GM18508 (cell line): Measurements from ENCODE around the gene SORCS3.
A peak's percentile ranks its signal among the peaks of the same experiment; 100 is the strongest.

ENCODE experiments used
- ATAC-seq: cut with Tn5 transposase; IDR thresholded peaks from one replicate; pipeline ENCODE4 v1.9.1; 2021; ENCODE audit warnings: moderate number of reproducible peaks; ENCODE audit not compliant: insufficient read depth, unreplicated experiment

Gene SORCS3

DNA sequence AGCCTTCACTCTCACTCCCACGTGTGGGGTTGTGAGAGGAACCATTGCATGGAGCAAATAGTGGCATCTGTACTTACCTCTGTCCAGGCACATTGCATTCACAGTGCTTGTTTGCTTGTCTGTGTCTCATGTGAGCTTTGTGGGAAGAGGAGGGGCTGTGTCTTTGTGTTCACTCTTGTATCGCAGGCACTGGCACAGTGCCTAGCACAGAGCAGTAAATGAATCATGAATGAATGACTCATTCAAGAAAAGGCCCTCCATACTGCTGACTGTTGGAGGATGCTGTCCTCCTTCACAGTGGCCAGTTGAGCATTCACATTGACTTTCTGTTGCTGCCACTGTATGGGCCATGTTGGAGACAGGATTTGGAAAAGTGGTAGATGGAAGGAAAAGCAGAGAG is 125.3 kb downstream of the SORCS3 start:
- ATAC-seq = no peak

DNA sequence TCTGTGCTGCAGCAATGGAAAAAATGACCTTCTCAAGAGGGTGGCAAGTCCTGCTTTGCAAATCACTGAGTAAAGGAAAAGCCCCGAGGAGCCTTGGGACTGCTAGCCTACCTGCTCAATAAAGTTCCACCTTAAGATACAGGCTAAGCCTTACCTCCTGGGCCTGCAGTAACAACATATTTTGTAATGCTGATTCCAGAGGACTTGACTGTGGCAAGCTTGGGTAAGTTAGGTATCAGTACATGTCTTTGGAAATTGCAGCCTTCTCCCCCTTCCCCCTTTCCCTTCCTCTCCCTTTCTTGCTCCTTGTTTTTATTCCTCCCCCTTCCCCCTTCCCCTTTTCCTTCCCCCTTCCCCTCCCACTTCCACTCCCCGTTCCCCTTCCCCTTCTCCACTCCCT is 126.2 kb downstream of the SORCS3 start:
- ATAC-seq = no peak

DNA sequence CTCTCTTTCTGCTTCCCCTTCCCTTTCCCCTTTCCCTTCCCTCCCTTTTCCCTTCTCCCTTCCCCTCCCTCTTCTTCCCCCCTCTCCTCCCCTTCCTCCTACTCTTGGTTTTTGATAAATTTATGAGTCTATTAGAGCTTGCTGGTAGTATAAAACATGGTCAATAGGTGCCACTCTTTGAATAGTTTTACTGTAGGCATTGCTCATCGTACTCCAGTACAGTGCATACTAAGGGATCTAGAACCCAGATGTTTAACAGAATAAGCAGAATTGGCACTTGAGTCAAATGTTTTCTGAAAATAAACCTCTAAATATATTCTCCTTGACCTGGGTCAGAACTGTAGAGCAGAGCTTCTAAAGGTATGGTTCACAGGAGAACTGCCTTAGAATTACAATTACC is 126.7 kb downstream of the SORCS3 start:
- ATAC-seq = no peak

DNA sequence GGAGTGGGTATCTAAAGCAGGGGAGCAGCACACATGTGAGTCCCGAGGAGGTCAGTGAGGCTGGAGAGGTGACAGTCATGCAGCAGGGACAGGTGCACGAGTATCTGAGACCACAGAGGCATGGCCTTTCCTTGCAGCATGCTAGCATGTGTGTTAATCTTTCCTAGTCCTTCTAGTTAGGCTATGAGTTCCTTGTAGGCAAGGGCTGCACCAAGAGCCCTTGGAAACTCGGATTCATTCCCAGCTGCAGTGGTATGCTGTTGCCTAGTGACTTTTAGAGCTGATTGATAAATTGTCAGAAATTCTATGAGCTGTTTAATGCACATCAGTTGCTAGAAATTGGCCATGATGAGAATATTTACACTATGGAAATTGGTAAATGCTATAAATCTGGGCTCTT is 132.0 kb downstream of the SORCS3 start:
- no peak for ATAC-seq

DNA sequence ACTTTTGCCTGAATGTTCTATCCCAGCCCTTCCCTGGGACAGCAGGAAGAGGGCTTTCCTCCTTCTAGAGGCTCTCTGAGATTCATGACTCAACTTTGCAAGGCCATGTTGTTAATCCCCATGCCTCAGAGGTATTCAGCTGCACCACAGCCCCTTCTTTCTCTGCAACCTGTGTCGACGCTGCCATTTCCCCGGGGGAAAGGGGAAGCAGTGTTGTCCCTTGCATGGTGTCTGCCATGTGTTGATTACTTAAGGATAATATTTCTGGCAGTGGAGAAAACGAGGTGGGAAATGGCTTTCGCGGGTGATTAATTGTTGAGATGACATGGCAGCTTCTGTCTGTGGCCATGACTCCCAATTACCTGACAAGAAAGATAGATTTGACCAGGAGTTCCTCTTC is 133.1 kb downstream of the SORCS3 start:
- no peak for ATAC-seq

DNA sequence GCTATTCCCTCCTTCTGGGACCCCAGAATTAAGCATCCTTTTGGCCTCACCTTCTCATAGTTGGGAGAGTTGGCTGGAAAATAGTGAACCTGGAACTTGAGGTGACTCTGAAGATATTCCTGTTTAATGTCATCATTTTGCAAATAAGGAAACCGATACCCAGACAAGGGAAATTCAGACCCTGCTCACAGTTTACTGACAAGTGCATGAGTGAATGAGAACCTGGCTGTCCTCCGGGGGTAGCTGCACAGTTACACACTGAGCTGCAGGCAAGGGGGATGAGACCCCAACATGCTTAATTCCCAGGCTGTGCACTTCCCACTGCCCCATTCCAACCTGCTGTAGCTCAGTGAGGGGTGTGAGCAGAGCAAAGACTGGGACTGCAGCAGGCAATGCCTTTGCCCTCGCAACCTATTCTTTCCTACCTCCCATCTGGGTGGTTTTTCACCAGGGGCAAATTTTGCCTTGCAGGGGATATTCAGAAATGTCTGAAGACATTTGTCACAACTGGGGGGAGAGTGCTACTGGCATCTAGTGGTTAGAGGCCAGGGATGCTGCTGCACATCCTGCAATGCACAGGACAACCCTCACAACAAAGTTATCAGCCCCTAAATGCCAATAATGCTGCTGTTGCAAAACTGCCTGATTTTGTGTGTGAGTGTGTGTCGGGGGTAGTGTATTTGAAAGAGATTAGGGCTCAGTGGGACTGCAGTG is 136.2 kb downstream of the SORCS3 start:
- ATAC-seq = no peak

DNA sequence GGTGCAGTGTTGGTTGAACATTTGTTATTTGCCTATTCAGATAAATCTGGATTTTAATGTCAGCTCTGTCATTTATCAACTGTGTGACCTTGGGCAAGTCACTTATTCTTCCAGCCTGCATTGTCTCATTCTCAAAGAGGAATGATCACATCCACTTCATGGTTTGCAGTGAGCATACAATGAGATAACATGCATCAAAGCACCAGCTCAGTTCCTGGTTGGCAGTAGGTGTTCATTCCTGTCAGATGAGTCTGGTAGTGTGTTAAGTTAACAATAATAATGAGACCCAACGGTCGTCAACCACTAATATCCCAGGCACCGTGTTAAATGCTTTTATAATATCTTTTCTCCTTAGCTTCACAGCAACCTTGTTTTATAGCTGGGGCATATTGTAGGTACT is 137.3 kb downstream of the SORCS3 start:
- ATAC-seq = no peak

DNA sequence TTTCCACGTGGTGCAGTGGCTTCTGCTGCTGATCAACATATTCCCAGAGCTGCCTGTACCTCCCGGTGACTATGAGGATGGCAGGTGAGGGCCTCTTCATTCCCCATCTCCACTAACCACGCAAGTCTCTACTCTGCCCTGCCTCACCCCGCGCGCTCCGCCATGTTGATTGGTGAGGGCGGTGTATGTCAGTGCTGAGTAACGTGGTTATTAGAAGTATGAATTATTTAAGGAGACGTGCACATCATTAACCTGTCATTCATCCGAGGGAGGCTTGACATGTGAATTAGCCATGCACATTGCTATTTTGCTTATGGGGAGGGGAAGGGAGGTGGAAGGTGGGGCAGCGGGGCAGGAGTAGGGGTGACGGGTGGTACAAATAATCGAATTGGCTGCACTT is 138.6 kb downstream of the SORCS3 start:
- ATAC-seq = no peak

DNA sequence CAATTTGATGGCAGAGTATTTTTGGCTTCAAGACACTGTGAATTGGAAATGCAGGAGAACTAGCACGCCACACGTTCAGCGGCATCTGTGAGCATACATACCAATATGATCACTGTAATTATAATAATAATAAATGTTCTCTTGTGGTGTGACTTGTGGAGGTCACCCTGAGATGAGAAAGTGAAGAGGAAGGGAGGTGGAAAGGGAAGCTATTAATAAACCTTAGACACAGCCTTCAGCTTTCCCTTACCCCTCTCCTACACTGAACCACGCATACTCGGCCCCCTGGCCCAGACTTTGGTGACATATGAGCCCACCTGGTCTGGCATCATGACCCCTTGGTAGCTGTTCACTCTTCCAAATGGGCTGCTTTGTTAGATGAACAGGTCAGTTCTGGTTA is 139.1 kb downstream of the SORCS3 start:
- ATAC-seq = no peak

DNA sequence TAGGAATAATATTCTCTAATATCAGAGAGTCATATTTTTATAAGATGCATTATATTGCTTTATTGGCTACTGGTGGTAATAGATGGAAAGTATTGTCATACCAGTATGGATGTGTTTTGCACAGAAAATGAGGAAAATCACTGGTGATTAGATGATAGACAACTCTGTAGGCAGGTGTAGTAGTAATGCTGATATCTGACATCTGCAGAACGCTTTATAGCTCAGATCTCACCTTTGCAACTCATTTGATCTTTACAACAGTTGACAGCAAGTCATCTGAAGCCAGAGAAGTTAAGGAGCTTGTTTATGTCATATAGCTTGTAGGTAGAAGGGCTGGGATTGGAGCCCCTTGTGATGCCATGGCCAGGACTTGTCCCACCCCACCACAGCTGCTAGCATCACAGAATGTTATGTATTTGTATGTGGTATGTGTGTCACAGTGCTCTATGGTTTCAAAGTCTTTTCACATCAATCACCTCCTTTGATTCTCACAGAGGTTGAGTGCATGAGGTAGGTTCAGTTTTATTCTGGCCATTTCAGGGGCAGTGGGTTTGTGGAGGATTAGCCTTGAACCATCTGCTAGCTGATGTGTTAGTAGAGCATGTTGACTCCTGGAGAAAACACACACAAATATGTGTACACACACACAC is 140.0 kb downstream of the SORCS3 start:
- no peak for ATAC-seq

DNA sequence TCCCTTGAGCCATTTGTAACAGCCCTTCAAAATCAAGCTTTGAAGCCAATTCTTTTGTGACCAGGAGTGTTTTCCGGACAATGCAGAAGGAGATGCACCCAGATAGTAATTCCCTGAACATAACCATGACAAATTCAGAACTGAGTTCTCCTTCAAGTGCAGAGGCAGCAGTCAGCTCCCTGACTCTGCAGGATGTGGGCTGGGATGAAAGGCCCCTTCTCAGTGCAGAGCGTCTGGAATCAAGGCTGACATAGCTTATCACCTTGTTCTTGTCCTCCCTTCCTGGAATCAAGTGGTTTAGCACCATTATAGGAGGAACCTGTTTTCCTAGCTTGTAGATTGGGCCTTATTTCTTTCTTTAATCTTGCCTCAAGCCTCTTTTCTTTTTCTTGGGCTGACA is 143.4 kb downstream of the SORCS3 start:
- no peak for ATAC-seq

DNA sequence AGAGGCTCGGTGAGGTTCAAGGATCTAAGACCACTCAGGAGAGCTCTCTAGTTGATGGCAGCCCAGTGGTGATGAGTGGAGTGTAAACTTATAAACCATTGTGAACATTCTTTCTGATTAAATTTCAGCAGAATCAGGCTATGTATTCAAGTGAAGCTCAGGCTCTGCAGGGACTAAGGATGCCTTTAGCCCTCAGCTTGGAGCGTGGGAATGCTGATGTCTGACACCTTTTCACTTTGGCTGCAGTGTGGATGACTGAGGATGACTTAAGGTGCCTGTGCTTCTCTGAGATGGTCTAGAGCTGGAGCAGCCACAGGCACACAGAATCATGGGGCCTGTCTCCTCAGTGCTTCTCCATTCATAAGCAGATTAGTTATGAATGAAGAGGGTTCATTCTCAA is 150.4 kb downstream of the SORCS3 start:
- ATAC-seq = no peak

DNA sequence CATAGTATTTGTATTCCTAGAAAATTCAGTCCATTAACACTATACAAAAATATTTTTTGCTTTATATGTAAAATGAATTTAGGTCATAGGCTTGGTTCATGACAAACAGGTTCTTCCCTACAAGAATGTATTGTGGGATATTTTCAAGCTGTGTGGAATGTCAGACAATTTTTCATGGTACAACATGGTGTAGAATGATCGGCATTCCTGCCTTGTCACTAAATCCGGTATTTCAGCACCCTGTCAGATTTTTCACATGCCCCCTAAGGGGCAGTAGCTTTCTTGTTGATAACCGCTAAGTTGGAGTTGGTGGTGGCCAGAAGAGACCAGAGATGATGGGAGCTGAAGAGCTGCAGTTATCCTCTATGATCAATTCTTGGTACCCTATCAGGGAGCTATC is 154.3 kb downstream of the SORCS3 start:
- ATAC-seq = no peak

DNA sequence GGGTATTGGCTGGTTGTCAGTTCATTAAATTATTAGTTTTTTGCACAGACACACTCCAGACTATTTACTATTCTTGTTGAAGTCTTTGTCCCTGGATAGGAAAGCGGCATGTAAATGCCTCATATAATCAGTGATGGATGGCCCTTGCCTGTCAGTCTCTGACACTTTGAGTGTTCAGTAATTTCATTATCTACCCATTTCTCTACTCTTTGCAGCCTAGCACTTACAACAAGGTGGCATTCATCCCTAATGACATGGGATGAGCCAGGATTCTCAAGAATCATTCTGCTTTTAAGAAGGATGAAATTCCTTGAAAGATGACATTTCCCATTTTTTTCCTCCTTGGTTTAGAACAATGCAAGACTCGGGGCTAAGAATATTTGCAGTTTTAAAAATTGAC is 155.7 kb downstream of the SORCS3 start:
- ATAC-seq = no peak

DNA sequence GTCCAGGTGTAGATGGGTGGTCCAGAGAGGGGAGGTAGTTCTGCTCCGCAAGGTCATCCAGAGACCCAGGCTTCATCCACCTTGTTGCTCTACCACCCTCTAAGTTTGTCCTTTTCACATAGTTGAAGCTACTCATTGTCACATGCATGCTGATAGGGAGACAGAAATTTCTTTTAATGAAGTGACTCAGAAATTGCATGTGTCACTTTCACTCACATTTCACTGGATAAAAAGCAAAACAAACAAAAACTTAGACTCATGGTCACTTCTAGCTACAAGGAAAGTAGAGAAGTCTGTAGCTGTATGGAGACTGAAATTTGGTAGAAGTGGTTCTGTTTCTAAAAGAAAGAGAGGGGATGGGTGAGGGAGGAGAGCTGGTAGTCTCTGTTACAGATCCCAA is 161.9 kb downstream of the SORCS3 start:
- ATAC-seq = no peak

DNA sequence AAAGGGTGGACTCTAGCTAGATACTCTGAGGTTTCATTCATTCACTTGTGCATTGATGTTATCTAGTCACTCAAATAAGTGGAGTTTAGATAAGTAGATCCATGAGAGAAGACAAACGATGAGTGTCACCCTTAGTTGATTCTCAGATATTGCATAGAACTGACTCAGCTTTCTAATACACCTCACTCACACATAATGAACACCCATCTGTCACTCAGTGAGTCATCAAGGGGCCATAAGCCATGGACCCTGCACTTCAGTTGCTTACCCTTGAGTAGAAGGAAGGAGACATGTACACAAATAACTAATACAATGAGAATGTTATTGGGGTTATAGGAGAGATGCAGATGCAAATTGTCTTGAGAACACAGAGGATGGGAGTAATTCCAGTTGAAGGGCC is 163.8 kb downstream of the SORCS3 start:
- no peak for ATAC-seq

DNA sequence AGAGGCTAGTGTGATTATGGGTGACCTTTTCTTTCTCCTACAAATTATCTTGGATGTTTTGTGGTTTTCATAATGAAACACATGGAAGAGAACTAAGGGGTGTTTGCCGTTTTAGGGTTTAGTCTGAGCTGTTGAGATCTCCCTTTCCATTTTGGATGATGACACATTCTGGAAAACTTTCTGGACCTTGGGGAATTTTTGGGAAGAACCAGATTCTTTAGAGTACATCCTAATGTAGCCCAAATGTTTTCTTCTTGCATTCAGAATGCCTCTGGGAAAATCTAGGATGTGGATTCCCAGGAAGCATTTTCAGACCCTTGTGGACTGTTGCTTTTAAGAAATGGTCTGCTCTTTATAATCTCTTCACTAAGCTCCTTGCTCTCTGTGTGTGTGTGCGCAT is 165.7 kb downstream of the SORCS3 start:
- ATAC-seq = no peak

DNA sequence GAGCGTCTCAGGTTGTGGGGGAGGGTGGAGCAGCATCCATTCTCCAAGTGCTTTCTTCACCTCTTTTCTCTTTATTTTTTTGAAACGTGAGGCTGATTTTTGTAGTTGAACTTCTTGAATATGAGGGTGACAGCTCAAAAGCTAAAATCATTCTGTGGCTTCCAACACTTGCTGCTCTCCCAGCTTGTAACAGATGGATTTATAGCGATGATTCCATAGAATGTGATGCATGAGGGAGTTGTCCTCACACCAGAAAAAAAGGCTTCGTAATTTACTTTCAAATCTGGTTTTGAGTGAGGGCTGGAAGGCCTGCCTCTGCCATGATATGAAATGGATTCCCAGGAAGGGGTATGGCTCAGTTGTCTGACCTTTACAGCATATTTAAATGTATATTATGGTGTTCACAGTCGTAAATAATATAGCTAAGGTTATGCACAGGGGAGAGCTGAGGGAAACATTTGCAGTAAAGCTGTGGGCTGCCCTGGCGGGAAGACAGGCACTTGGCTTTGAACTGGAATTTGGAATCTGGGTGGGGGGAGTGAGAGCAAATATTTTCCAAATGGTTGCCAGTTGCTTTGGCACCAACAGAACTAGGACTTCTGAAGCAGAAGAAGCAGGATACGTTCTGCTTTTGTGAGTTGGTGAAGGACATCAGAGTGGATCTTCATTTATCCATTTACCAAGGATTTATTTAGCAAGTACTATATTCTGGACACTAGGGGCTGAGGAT is 166.7 kb downstream of the SORCS3 start:
- no peak for ATAC-seq

DNA sequence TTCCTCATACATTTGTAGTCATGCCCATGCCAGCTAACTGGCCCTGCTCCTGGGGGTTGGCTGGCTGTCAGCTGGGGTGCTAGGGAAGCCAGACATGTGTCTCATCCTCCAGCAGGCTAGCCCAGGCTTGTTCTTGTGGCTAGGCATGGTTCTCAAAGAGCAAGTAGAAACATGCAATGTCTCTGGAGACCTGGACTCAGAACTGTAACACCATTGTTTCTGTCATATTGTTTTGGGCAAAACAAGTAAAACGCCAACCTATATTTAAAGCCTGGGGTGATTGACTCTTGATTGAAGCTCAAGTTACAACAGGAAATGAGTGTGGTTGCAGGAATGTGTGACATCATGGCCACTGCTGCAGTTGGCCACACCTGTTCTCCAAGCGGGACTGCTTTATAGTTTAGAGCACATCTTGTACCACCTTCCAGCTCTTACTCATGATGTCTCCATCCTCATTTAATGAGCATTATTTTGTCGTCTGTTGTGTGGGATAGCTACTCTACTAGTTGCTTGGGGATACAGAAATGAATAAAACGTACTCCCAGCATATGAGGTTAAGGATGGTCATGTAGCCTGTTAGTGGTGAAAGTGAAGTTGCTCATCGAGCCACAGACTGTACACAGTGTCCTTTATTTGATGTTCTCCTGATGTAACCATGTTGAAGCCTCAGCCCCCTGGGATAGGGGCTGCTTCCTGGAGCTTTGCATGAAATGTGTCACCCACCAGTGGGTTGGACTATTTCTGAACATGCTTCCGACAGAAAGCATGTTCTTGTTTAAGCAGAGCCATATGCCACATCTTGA is 168.4 kb downstream of the SORCS3 start:
- peak; percentile 88 for ATAC-seq

DNA sequence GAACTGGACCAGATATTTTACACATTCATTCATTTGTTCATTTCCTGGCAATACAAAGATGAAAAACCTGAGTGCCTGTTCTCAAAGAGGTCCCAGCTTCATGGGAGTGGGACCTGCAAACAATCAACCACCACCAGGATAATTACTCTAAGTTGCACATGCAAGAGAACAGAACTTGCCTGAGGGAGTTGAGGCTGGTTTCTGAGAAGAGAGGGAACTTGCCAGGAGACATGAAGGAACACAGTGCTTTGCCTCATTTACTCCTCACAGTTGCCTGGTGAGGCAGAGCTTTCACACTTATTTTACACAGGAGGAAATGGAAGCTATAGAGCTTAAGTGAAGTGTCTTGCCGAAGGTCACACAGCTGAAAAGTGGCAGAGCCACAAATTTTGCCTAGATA is 170.1 kb downstream of the SORCS3 start:
- no peak for ATAC-seq

DNA sequence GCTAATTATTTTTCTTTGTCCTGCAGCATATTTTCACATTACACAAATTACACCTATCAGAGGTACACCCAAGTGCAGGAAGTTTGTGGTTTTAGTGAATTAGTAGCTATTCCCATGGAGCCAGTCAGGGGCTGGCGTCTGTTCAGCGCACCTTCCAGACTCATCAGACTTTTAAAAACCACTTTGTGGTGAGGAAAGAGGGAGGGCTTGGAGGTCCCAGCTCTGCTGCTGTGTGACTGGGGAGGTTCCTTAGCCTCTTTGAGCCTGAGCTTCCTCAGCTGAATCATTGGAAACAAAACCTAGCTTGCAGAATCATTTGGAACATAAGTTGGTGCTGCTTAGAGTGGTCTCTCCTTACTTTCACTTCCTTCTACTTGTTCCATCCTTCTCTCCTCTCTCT is 175.4 kb downstream of the SORCS3 start:
- ATAC-seq = no peak
